AG04449 (cell line): ENCODE data around the gene NPW.

ENCODE experiments used
- CTCF ChIA-PET: fragments of 350-600 bp; formaldehyde crosslinking; extraction: SDS; loops from one replicate; lab custom pipeline; 2021; ENCODE audit warnings: antibody characterized with exemption; lab: Yijun Ruan, JAX
- POLR2A ChIA-PET: fragments of 400-600, 350-600 bp; formaldehyde crosslinking; extraction: SDS; loops from one replicate; lab custom pipeline; 2020; ENCODE audit warnings: antibody characterized with exemption, inconsistent platforms; lab: Yijun Ruan, JAX
- DNase-seq: peaks from one replicate; pipeline ENCODE4 v3.0.0-alpha.2; 2010; ENCODE audit warnings: low read depth, low spot score
- H3K4me3 ChIP-seq: 2 replicates; pipeline ENCODE4 v1.5.1; 2011; ENCODE audit warnings: low read depth, mild to moderate bottlenecking, control low read depth, low read length
- CTCF ChIP-seq: IDR thresholded peaks from one replicate; pipeline ENCODE4 v1.5.1; 2011; ENCODE audit warnings: mild to moderate bottlenecking, moderate library complexity, low read length, control low read depth, inconsistent platforms; ENCODE audit not compliant: insufficient read depth; ENCODE audit errors: missing control alignments

NPW gene

GRCh38 chr16:2022723-2023091, 3.1 kb downstream of the NPW start:
- CTCF ChIA-PET = interaction anchor here (0.6 to 8.2 kb wide), 29 partner anchors 10 to 132 kb away, joined by 3 to 135 read pairs (median 5); partner anchors contain the start of genes NTHL1, PKD1, RAB26 and TSC2
- DNase-seq = no peak
- TF ChIP-seq CTCF = no peak
- POLR2A ChIA-PET = interaction anchor here (0.6 to 1.2 kb wide), 4 partner anchors 13 to 133 kb away, joined by 3 to 6 read pairs (median 4); partner anchors contain the start of genes NTHL1, TRAF7 and TSC2
- peak overlapping the region; percentile 46 for H3K4me3 ChIP-seq

DNA sequence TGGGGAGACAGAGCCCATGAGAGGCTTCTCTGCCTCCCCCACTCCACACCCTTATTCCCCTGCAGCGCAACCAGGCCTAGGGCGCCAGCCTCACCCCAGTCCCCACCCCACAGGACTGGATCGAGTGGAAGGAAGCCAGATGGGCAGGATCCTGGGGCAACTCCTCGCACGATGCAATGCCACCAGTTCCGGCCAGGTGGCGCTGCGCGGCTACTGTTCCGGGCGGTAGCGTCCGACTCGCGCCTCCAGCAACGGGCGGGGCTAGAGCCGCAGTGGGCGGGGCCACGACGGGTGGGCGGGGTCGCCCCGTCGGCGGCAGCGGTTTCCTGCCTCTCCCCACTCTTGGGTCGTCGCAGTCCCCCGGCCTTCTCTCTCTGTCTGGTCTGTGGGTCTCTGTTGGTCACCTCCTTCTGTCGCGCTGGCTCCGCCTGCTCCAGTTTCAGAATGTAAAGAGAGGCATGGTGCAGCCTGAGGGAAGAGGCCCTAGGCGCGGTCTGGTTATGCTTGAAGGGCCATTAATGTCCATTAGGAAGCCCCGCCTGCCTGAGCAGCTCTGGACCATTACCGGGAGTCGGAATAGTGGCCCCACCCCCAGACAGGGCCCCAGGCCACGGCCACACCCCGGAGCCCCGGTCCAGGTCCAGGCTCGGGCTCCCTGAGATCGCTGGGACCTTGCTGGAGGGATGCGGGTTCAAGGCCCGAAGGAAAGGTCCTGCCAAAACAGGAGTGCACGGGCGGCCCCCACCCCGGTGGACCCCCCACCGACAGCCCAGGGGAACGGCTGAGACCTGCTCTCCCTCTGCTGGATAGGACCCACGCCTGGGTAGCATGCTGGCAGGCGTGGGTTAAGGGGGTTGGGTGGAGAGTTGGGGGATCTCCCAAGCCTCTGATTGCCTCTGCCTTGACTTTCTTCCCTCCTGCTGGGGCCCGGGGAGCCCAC, 3.8 kb downstream of the NPW start:
- no peak for DNase-seq
- H3K4me3 ChIP-seq = peak overlapping the region; percentile 46
- TF ChIP-seq CTCF = peak; percentile 98
- ChIA-PET POLR2A (interaction anchor here (0.6 to 1.2 kb wide), 5 partner anchors 9 to 132 kb away, joined by 3 to 6 read pairs (median 4); partner anchors contain the start of genes NTHL1, TRAF7 and TSC2), CTCF (interaction anchor here (0.6 to 8.2 kb wide), 30 partner anchors 9 to 157 kb away, joined by 3 to 135 read pairs (median 5); partner anchors contain the start of genes NTHL1, PKD1, RAB26 and TSC2)

GRCh38 chr16:2024032-2024420, 4.4 kb downstream of the NPW start:
- ChIA-PET CTCF (interaction anchor here (0.9 to 8.2 kb wide), 8 partner anchors 9 to 158 kb away, joined by 3 to 135 read pairs (median 12); partner anchors contain the start of gene RAB26), POLR2A (interaction anchor here (1.0 kb wide), 1 partner anchor 8 kb away, joined by 4 read pairs; no protein-coding TSS in a partner anchor)
- DNase-seq = no peak
- no peak for TF ChIP-seq CTCF
- H3K4me3 ChIP-seq = no peak overlapping the region

- TF ChIP-seq CTCF = no peak
- ChIA-PET POLR2A (no interaction called here), CTCF (interaction anchor here (1.1 to 8.2 kb wide), 6 partner anchors 9 to 118 kb away, joined by 3 to 135 read pairs (median 25); partner anchors contain the start of genes NTHL1, RAB26 and TSC2)
- no peak for DNase-seq
- no peak overlapping the region for H3K4me3 ChIP-seq
Observed at GRCh38 chr16:2025251-2025650, 5.7 kb downstream of the NPW start.

GRCh38 chr16:2025878-2026460, 6.4 kb downstream of the NPW start:
- H3K4me3 ChIP-seq = peak overlapping the region; percentile 83
- DNase-seq = no peak
- no peak for TF ChIP-seq CTCF
- ChIA-PET CTCF (interaction anchor here (1.3 to 8.2 kb wide), 3 partner anchors 9 to 118 kb away, joined by 3 to 135 read pairs (median 13); partner anchors contain the start of gene RAB26), POLR2A (interaction anchor here (1.8 kb wide), 1 partner anchor 129 kb away, joined by 11 read pairs; the partner anchor contains the start of gene TRAF7)
